ENCODE results near the gene SAPCD1. TPM values are rescaled to one million over a fixed set of nuclear protein-coding genes. Genes with fewer than 3 reads are reported as not detected.

The SAPCD1 gene
- total and polyA plus RNA-seq, 10 of the 15 experiments (the other 5 are each of a cell fraction or from before 2014, with no cell fraction given): 1.6 to 13.0 (median 5.4) TPM

DNA sequence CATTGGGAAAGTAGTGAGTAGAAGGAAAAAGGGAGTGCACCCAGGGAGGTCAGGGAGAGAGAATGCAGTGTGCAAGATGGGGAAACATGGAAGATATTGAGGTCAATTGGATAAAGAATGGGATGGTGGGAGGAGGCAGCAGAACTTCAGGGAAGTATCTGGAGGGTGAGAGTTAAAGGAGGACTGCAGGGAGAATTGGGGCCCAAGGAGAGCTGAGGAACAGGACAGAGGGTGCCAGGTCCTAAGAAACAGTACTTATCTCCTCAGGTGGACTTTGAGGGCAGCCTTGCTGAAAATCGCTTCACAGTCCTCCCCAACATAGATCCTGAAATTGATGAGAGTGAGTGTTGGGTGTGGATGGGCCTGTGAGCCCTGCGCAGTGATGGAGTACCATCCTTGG, 4.2 kb upstream of the SAPCD1 start (continued):
- TF ChIP-seq, protein P1, sequence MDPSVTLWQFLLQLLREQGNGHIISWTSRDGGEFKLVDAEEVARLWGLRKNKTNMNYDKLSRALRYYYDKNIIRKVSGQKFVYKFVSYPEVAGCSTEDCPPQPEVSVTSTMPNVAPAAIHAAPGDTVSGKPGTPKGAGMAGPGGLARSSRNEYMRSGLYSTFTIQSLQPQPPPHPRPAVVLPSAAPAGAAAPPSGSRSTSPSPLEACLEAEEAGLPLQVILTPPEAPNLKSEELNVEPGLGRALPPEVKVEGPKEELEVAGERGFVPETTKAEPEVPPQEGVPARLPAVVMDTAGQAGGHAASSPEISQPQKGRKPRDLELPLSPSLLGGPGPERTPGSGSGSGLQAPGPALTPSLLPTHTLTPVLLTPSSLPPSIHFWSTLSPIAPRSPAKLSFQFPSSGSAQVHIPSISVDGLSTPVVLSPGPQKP (IDR thresholded peaks at IDR 0.05; ENCODE audit: low read depth, low read length): no peak
- TF ChIP-seq, protein P2, sequence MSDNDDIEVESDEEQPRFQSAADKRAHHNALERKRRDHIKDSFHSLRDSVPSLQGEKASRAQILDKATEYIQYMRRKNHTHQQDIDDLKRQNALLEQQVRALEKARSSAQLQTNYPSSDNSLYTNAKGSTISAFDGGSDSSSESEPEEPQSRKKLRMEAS (IDR thresholded peaks at IDR 0.05; ENCODE audit: low read depth, low read length): no peak
- TF ChIP-seq MEF2A (IDR thresholded peaks at IDR 0.05; ENCODE audit: insufficient read depth, low read depth, low read length) (no peak), EGR1 (IDR thresholded peaks at IDR 0.05; ENCODE audit: borderline replicate concordance in 1 of 2, low read depth in 2 of 2, low read length in 2 of 2) (no peak), PAX8 (IDR thresholded peaks at IDR 0.05) (no peak), CHD2 (IDR thresholded peaks at IDR 0.05; ENCODE audit: borderline replicate concordance, low read depth, low read length) (no peak), BACH1 (IDR thresholded peaks at IDR 0.05; ENCODE audit: borderline replicate concordance) (no peak), YY1 (IDR thresholded peaks at IDR 0.05; ENCODE audit: low read depth, low read length) (no peak), SMAD1 (IDR thresholded peaks at IDR 0.05; ENCODE audit: low read depth, partially characterized antibody) (no peak), TARDBP (IDR thresholded peaks at IDR 0.05; ENCODE audit: borderline replicate concordance) (no peak), POU2F2 (IDR thresholded peaks at IDR 0.05; ENCODE audit: borderline replicate concordance, low read depth, low read length) (no peak), WRNIP1 (IDR thresholded peaks at IDR 0.05; ENCODE audit: borderline replicate concordance, low read depth, low read length) (no peak)
- TF ChIP-seq, protein P3, sequence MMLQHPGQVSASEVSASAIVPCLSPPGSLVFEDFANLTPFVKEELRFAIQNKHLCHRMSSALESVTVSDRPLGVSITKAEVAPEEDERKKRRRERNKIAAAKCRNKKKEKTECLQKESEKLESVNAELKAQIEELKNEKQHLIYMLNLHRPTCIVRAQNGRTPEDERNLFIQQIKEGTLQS (IDR thresholded peaks at IDR 0.05; ENCODE audit: borderline replicate concordance, extremely low read depth, low read depth, low read length): no peak
- TF ChIP-seq, protein P4, sequence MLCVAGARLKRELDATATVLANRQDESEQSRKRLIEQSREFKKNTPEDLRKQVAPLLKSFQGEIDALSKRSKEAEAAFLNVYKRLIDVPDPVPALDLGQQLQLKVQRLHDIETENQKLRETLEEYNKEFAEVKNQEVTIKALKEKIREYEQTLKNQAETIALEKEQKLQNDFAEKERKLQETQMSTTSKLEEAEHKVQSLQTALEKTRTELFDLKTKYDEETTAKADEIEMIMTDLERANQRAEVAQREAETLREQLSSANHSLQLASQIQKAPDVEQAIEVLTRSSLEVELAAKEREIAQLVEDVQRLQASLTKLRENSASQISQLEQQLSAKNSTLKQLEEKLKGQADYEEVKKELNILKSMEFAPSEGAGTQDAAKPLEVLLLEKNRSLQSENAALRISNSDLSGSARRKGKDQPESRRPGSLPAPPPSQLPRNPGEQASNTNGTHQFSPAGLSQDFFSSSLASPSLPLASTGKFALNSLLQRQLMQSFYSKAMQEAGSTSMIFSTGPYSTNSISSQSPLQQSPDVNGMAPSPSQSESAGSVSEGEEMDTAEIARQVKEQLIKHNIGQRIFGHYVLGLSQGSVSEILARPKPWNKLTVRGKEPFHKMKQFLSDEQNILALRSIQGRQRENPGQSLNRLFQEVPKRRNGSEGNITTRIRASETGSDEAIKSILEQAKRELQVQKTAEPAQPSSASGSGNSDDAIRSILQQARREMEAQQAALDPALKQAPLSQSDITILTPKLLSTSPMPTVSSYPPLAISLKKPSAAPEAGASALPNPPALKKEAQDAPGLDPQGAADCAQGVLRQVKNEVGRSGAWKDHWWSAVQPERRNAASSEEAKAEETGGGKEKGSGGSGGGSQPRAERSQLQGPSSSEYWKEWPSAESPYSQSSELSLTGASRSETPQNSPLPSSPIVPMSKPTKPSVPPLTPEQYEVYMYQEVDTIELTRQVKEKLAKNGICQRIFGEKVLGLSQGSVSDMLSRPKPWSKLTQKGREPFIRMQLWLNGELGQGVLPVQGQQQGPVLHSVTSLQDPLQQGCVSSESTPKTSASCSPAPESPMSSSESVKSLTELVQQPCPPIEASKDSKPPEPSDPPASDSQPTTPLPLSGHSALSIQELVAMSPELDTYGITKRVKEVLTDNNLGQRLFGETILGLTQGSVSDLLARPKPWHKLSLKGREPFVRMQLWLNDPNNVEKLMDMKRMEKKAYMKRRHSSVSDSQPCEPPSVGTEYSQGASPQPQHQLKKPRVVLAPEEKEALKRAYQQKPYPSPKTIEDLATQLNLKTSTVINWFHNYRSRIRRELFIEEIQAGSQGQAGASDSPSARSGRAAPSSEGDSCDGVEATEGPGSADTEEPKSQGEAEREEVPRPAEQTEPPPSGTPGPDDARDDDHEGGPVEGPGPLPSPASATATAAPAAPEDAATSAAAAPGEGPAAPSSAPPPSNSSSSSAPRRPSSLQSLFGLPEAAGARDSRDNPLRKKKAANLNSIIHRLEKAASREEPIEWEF (IDR thresholded peaks at IDR 0.05; ENCODE audit: insufficient replicate concordance, low read depth, low read length): no peak

Measured in GM12878 (cell line).